H9 (cell line): ENCODE data around the gene CFDP1. TPM values are rescaled to one million over a fixed set of nuclear protein-coding genes. Genes with fewer than 3 reads are reported as not detected.
A peak's percentile ranks its signal among the peaks of the same experiment; 100 is the strongest.

Source experiments
- DNase-seq: peaks from one replicate; pipeline ENCODE4 v3.0.0-alpha.2; 2017
- H2AFZ ChIP-seq: one replicate; pipeline ENCODE4 v1.6.1; 2013; ENCODE audit warnings: mild to moderate bottlenecking, low read length, control low read depth, moderate library complexity
- H2AK5ac ChIP-seq: 2 replicates; pipeline ENCODE4 v1.6.1; 2013; ENCODE audit warnings: low read length, control low read depth, mixed read lengths; ENCODE audit not compliant: insufficient read length
- H2BK120ac ChIP-seq: one replicate; pipeline ENCODE4 v1.6.1; 2013; ENCODE audit warnings: low read depth, mild to moderate bottlenecking, low read length, control low read depth, inconsistent platforms; ENCODE audit not compliant: poor library complexity, severe bottlenecking
- H2BK12ac ChIP-seq: 2 replicates; pipeline ENCODE4 v1.6.1; 2013; ENCODE audit warnings: low read length, control low read depth, mixed read lengths, low read depth; ENCODE audit not compliant: insufficient read length
- H2BK15ac ChIP-seq: 2 replicates; pipeline ENCODE4 v1.6.1; 2013; ENCODE audit warnings: low read depth, low read length, control low read depth
- H2BK20ac ChIP-seq: one replicate; pipeline ENCODE4 v1.6.1; 2013; ENCODE audit warnings: low read depth, mild to moderate bottlenecking, low read length, control low read depth, inconsistent platforms; ENCODE audit not compliant: poor library complexity, severe bottlenecking
- H2BK5ac ChIP-seq: 2 replicates; pipeline ENCODE4 v1.6.1; 2013; ENCODE audit warnings: low read length, control low read depth, mixed read lengths; ENCODE audit not compliant: insufficient read length
- H3K14ac ChIP-seq: 2 replicates; pipeline ENCODE4 v1.6.1; 2013; ENCODE audit warnings: low read length, control low read depth; ENCODE audit not compliant: insufficient read depth
- H3K18ac ChIP-seq: 2 replicates; pipeline ENCODE4 v1.6.1; 2013; ENCODE audit warnings: low read depth, mild to moderate bottlenecking, mixed read lengths, low read length, control low read depth; ENCODE audit not compliant: insufficient read length
- H3K23ac ChIP-seq: 2 replicates; pipeline ENCODE4 v1.6.1; 2013; ENCODE audit warnings: low read length, control low read depth, mixed read lengths, low read depth; ENCODE audit not compliant: insufficient read length
- H3K23me2 ChIP-seq: 2 replicates; pipeline ENCODE4 v1.6.1; 2013; ENCODE audit warnings: low read depth, mild to moderate bottlenecking, mixed read lengths, low read length, control low read depth; ENCODE audit not compliant: insufficient read length, poor library complexity, severe bottlenecking
- H3K27ac ChIP-seq: 2 replicates; pipeline ENCODE4 v1.5.1; 2013; ENCODE audit warnings: low read length, control low read depth, mixed read lengths, low read depth; ENCODE audit not compliant: insufficient read length
- H3K27me3 ChIP-seq: 2 replicates; pipeline ENCODE4 v1.6.1; 2013; ENCODE audit warnings: low read length, control low read depth, inconsistent platforms; ENCODE audit not compliant: insufficient read depth
- H3K4ac ChIP-seq: 2 replicates; pipeline ENCODE4 v1.6.1; 2013; ENCODE audit warnings: low read depth, mild to moderate bottlenecking, control low read depth, inconsistent platforms, low read length, moderate library complexity
- H3K4me1 ChIP-seq: 2 replicates; pipeline ENCODE4 v1.6.1; 2013; ENCODE audit warnings: low read length, control low read depth, inconsistent platforms; ENCODE audit not compliant: insufficient read depth
- H3K4me2 ChIP-seq: 2 replicates; pipeline ENCODE4 v1.6.1; 2013; ENCODE audit warnings: low read length, control low read depth, mixed read lengths; ENCODE audit not compliant: insufficient read length, insufficient read depth
- H3K56ac ChIP-seq: 2 replicates; pipeline ENCODE4 v1.6.1; 2013; ENCODE audit warnings: low read depth, mild to moderate bottlenecking, mixed read lengths, low read length, control low read depth; ENCODE audit not compliant: insufficient read length
- H3K79me1 ChIP-seq: 2 replicates; pipeline ENCODE4 v1.6.1; 2013; ENCODE audit warnings: low read depth, mild to moderate bottlenecking, moderate library complexity, low read length, control low read depth, inconsistent platforms; ENCODE audit not compliant: insufficient read depth, poor library complexity, severe bottlenecking
- H3K79me2 ChIP-seq: 2 replicates; pipeline ENCODE4 v1.6.1; 2013; ENCODE audit warnings: low read length, control low read depth, inconsistent platforms; ENCODE audit not compliant: insufficient read depth
- H3K9ac ChIP-seq: 2 replicates; pipeline ENCODE4 v1.6.1; 2013; ENCODE audit warnings: low read length, control low read depth, mixed read lengths; ENCODE audit not compliant: insufficient read length; ENCODE audit errors: extremely low read depth
- H3K9me3 ChIP-seq: one replicate; pipeline ENCODE4 v1.6.1; 2013; ENCODE audit warnings: low read depth, low read length, inconsistent platforms; ENCODE audit not compliant: control insufficient read depth
- H3T11ph ChIP-seq: one replicate; pipeline ENCODE4 v1.6.1; 2013; ENCODE audit warnings: mild to moderate bottlenecking, low read length, control low read depth, inconsistent platforms
- H4K20me1 ChIP-seq: one replicate; pipeline ENCODE4 v1.6.1; 2013; ENCODE audit not compliant: control insufficient read depth, insufficient read length, insufficient read depth
- H4K5ac ChIP-seq: 2 replicates; pipeline ENCODE4 v1.6.1; 2013; ENCODE audit warnings: low read depth, mild to moderate bottlenecking, mixed read lengths, low read length, control low read depth; ENCODE audit not compliant: insufficient read length
- H4K8ac ChIP-seq: replicated peaks from 2 replicates; pipeline ENCODE4 v1.6.1; 2013; ENCODE audit warnings: low read length, control low read depth, mixed read lengths, low read depth; ENCODE audit not compliant: insufficient read length
- H4K91ac ChIP-seq: 2 replicates; pipeline ENCODE4 v1.6.1; 2013; ENCODE audit warnings: low read depth, mild to moderate bottlenecking, moderate library complexity, mixed read lengths, low read length, control low read depth; ENCODE audit not compliant: insufficient read length
- H3K27ac Mint-ChIP-seq, 3 experiments: 2 replicates in 2 of 3; 3 replicates in 1 of 3; pipeline ENCODE4 v1.8.0; 2020 to 2021; ENCODE audit warnings: mixed read lengths in 3 of 3, mild to moderate bottlenecking in 1 of 3, moderate library complexity in 1 of 3
- H3K27me3 Mint-ChIP-seq: 2 replicates; pipeline ENCODE4 v1.8.0; 2021; ENCODE audit warnings: low read depth, mild to moderate bottlenecking, moderate library complexity, mixed read lengths
- H3K36me3 Mint-ChIP-seq, 3 experiments: 2 replicates in 2 of 3; 3 replicates in 1 of 3; pipeline ENCODE4 v1.8.0; 2020 to 2021; ENCODE audit warnings: low read depth in 3 of 3, mixed read lengths in 3 of 3; ENCODE audit not compliant: insufficient read depth in 1 of 3
- H3K4me1 Mint-ChIP-seq, 2 experiments: 2 replicates each; pipeline ENCODE4 v1.8.0; 2020; ENCODE audit warnings: mixed read lengths in 2 of 2
- H3K4me3 Mint-ChIP-seq, 2 experiments: 2 replicates in 1 of 2; 3 replicates in 1 of 2; pipeline ENCODE4 v1.8.0; 2020 to 2021; ENCODE audit warnings: mild to moderate bottlenecking in 2 of 2, mixed read lengths in 2 of 2, moderate library complexity in 1 of 2
- H3K9me3 Mint-ChIP-seq, 2 experiments: 2 replicates in 1 of 2; 3 replicates in 1 of 2; pipeline ENCODE4 v1.8.0; 2020; ENCODE audit warnings: mild to moderate bottlenecking in 2 of 2, mixed read lengths in 2 of 2, moderate library complexity in 1 of 2
- CTCF ChIP-seq: fragments of 200-600 bp; sonication (generic); conservative IDR thresholded peaks from 3 replicates; pipeline ENCODE4 v1.8.0; 2021; ENCODE audit warnings: antibody characterized with exemption, mild to moderate bottlenecking
- WGBS: extraction: QIAGEN DNeasy Blood & Tissue Kit; methylation state at CpG from one replicate; pipeline ENCODE4 v1.1.7; 2013; ENCODE audit warnings: missing lambda C conversion rate, low lambda C conversion rate, mixed read lengths; ENCODE audit not compliant: insufficient read length; ENCODE audit errors: extremely low coverage; 5-methylcytosine and 5-hydroxymethylcytosine counted together
- total RNA-seq: library from RNA; stranded (reverse); gene quantifications from 2 replicates; pipeline ENCODE4 v1.2.1, GENCODE V29; 2021

Gene CFDP1
- total RNA-seq, 1 experiment from 2014 or later: 89.2 TPM

DNA sequence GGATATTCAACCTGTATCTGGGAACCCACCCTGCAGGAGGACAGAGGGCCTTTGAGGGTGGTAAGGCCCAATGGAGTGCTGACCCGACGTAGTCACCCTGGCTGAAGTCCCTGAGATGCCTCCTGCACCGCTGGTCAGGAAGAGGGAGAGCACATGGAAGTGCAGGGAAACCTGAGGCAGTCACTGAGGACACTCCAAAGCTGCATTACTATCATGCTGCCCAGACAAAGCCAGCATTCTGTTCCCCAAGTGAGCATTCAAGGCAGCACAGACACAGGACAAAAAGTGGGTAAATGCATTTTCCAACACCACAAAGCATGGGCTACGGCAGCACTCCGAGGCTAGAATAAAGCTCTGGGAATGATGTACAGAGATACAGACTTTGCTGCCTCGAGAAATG lies 135.0 kb downstream of the CFDP1 start:
- Mint-ChIP-seq H3K4me1 (no peaks in the 10 kb centered on the region), H3K4me3 (no peak overlapping the region), H3K27me3 (no peaks in the 10 kb centered on the region; the same call in 1 of the 2 replicates), H3K9me3 (no peaks in the 10 kb centered on the region), H3K36me3 (peaks cover 18 to 64% (median 52%) of the 10 kb centered on the region in 3 experiments; a peak in 6 of 7 replicates), H3K27ac (0 out of 7 replicates have a peak overlapping the region, but pooled peaks of 1 of the 3 experiments have one; percentile 18)
- H4K20me1 ChIP-seq: no peaks in the 10 kb centered on the region
- H2BK120ac ChIP-seq: no peak overlapping the region
- H2BK12ac ChIP-seq: no peak overlapping the region
- H4K91ac ChIP-seq: no peak overlapping the region
- H3K79me2 ChIP-seq: no peaks in the 10 kb centered on the region
- no CpG with 5 or more reads among the region's 6 CpGs for WGBS
- no peaks in the 10 kb centered on the region for H3K23me2 ChIP-seq
- no peaks in the 10 kb centered on the region for H3K9me3 ChIP-seq
- H4K5ac ChIP-seq: no peak overlapping the region
- no peak for TF ChIP-seq CTCF
- H3T11ph ChIP-seq: no peak overlapping the region
- H3K4me2 ChIP-seq: no peak overlapping the region
- no peak overlapping the region for H2AFZ ChIP-seq
- H3K27me3 ChIP-seq: no peaks in the 10 kb centered on the region
- H3K27ac ChIP-seq: no peak overlapping the region
- no peak overlapping the region for H3K23ac ChIP-seq
- no peak overlapping the region for H3K4ac ChIP-seq
- no peak for DNase-seq
- no peaks in the 10 kb centered on the region for H3K4me1 ChIP-seq
- H3K14ac ChIP-seq: no peak overlapping the region
- H4K8ac ChIP-seq: no peak overlapping the region
- H3K56ac ChIP-seq: no peak overlapping the region
- H2BK15ac ChIP-seq: no peak overlapping the region
- no peak overlapping the region for H3K18ac ChIP-seq
- no peak overlapping the region for H2AK5ac ChIP-seq
- H3K79me1 ChIP-seq: no peaks in the 10 kb centered on the region
- no peak overlapping the region for H2BK5ac ChIP-seq
- H2BK20ac ChIP-seq: no peak overlapping the region
- H3K9ac ChIP-seq: no peak overlapping the region
